CD4-positive, alpha-beta T cell treated with Interleukin-15 for 4 hours (primary cell): ENCODE data around the gene GTF2A2.
"Not testable (repeated sequence)": the region's sequence is repeated elsewhere in the genome, so short reads cannot be mapped to it uniquely, and the experiment has no call there.

ENCODE experiments used
- DNase-seq: peaks from one replicate; pipeline ENCODE4 v3.0.0-alpha.2; 2020; ENCODE audit warnings: low spot score

The GTF2A2 gene

GRCh38 chr15:59656897-59657634 lies at the start of gene GTF2A2:
Gene GTF2A2 (minus strand): TSS chr15:59657515. CDS start chr15:59652277, 5,238 bp downstream.
- DNase-seq = peak; percentile 88

- no peak for DNase-seq
Measured at GRCh38 chr15:59703979-59704796, 46.9 kb upstream of the GTF2A2 start.

- DNase-seq = no peak
Measured at GRCh38 chr15:59702351-59702750, 45.0 kb upstream of the GTF2A2 start.

- DNase-seq = no peak
Measured at GRCh38 chr15:59701880-59702279, 44.6 kb upstream of the GTF2A2 start.

GRCh38 chr15:59699810-59700431 lies 42.6 kb upstream of the GTF2A2 start:
- no peak for DNase-seq

GRCh38 chr15:59698065-59698464 lies 40.8 kb upstream of the GTF2A2 start:
- DNase-seq = not testable (repeated sequence)

- DNase-seq = no peak
Measured at GRCh38 chr15:59696332-59696731, 39.0 kb upstream of the GTF2A2 start.

GRCh38 chr15:59694779-59695178 lies 37.5 kb upstream of the GTF2A2 start:
- DNase-seq = no peak

GRCh38 chr15:59691194-59691805 lies 34.0 kb upstream of the GTF2A2 start:
- DNase-seq = peak; percentile 57

- DNase-seq = peak; percentile 69
Measured at GRCh38 chr15:59689626-59690236, 32.4 kb upstream of the GTF2A2 start.

- peak; percentile 98 for DNase-seq
Measured at GRCh38 chr15:59688782-59689625, 31.7 kb upstream of the GTF2A2 start, which contains the start of gene BNIP2. Gene BNIP2 (minus strand): TSS chr15:59689320. CDS start chr15:59682457, 6,863 bp downstream.

- DNase-seq = peak; percentile 25
Measured at GRCh38 chr15:59688423-59688781, 31.1 kb upstream of the GTF2A2 start.

- DNase-seq = peak; percentile 50
Measured at GRCh38 chr15:59687836-59688235, 30.5 kb upstream of the GTF2A2 start.

- DNase-seq = no peak
Measured at GRCh38 chr15:59686389-59686788, 29.1 kb upstream of the GTF2A2 start.

GRCh38 chr15:59685737-59686297 lies 28.5 kb upstream of the GTF2A2 start:
- peak; percentile 28 for DNase-seq

- DNase-seq = no peak
Measured at GRCh38 chr15:59680870-59681269, 23.6 kb upstream of the GTF2A2 start.

- DNase-seq = no peak
Measured at GRCh38 chr15:59680346-59680745, 23.0 kb upstream of the GTF2A2 start.

GRCh38 chr15:59678620-59679019 lies 21.3 kb upstream of the GTF2A2 start:
- DNase-seq = no peak

GRCh38 chr15:59678172-59678571 lies 20.9 kb upstream of the GTF2A2 start:
- DNase-seq = no peak

- no peak for DNase-seq
Measured at GRCh38 chr15:59676565-59676964, 19.2 kb upstream of the GTF2A2 start.
